ENCODE measurements around the gene P2RX3. TPM values are rescaled to one million over a fixed set of nuclear protein-coding genes. Genes with fewer than 3 reads are reported as not detected.
"Not testable (repeated sequence)": the region's sequence is repeated elsewhere in the genome, so short reads cannot be mapped to it uniquely, and the experiment has no call there.

The P2RX3 gene
- total RNA-seq, 1 experiment from 2014 or later = 0.15 TPM

DNA sequence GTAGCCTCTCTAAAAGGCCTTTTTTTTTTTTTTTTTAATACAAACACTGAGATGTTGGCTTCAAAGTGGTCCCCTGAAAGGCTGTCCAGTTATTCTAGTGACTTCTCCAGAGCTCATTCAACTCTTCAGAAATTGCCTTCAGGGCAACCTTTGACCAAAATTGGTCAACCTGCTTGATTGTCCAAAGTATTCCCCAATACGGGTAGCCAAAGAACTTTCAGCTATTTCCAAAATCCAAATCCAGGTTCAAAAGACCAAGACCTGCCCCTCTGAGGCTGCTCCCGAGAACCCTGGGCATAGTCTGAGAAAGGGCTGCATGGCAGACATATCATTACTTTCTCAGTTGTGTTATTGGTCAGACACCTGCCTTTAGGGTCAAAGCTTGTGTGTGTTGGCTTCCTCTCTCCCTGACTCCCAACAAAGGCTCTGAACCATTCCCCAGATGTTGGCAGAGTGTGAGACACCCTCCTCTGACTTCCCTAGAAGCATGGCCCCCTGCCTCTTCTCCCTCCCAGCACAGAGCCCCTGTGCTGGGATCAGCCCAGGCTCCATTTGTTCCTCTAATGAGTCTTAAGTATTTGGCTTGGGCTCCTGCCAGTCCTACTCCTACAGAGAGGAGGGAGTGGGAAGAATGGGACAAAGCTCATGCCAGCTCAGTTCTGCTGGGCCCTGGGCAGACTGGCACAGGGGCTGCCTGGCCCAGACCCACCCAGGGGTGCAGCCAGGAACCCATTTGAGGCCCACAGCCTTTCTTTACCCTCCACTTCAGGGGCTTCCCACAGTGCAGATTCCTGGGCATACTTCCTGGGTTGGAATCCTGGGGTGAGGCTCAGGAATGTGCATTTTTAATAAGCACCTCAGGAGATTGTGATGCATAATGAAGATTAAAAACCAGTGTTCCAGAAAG is 43.7 kb upstream of the P2RX3 start:
- Histone ChIP-seq H3K4me2 (ENCODE audit: insufficient read depth, insufficient read length, low read length) (no peak overlapping the region), H3K18ac (ENCODE audit: insufficient read length, low read depth, low read length) (no peak overlapping the region), H2BK12ac (ENCODE audit: insufficient read length, low read depth, low read length) (no peak overlapping the region), H2BK20ac (ENCODE audit: low read depth, low read length, poor library complexity, severe bottlenecking) (no peak overlapping the region), H3K27ac (ENCODE audit: insufficient read length, low read depth, low read length) (no peak overlapping the region), H3K23me2 (ENCODE audit: insufficient read length, low read depth, low read length, poor library complexity, severe bottlenecking) (no peaks in the 10 kb centered on the region), H2AFZ (ENCODE audit: low read length) (no peak overlapping the region), H4K8ac (replicated peaks; ENCODE audit: insufficient read length, low read depth, low read length) (no peak overlapping the region), H4K5ac (ENCODE audit: insufficient read length, low read depth, low read length) (no peak overlapping the region), H3K4ac (ENCODE audit: low read depth, low read length) (no peak overlapping the region), H3K9me3 (ENCODE audit: control insufficient read depth, low read depth, low read length) (no peaks in the 10 kb centered on the region), H3K23ac (ENCODE audit: insufficient read length, low read depth, low read length) (no peak overlapping the region), H2BK5ac (ENCODE audit: insufficient read length, low read length) (no peak overlapping the region), H3T11ph (ENCODE audit: low read length) (no peak overlapping the region), H3K79me2 (ENCODE audit: insufficient read depth, low read length) (no peaks in the 10 kb centered on the region), H3K79me1 (ENCODE audit: insufficient read depth, low read depth, low read length, poor library complexity, severe bottlenecking) (no peaks in the 10 kb centered on the region), H3K14ac (ENCODE audit: insufficient read depth, low read length) (no peak overlapping the region), H2BK15ac (ENCODE audit: low read depth, low read length) (no peak overlapping the region), H4K20me1 (ENCODE audit: control insufficient read depth, insufficient read depth, insufficient read length) (no peaks in the 10 kb centered on the region), H4K91ac (ENCODE audit: insufficient read length, low read depth, low read length) (no peak overlapping the region), H2AK5ac (ENCODE audit: insufficient read length, low read length) (no peak overlapping the region), H3K27me3 (ENCODE audit: insufficient read depth, low read length) (no peaks in the 10 kb centered on the region), H3K9ac (ENCODE audit: extremely low read depth, insufficient read length, low read length) (no peak overlapping the region), H3K4me1 (ENCODE audit: insufficient read depth, low read length) (no peaks in the 10 kb centered on the region; the same call in 1 of the 2 replicates), H2BK120ac (ENCODE audit: low read depth, low read length, poor library complexity, severe bottlenecking) (no peak overlapping the region), H3K56ac (ENCODE audit: insufficient read length, low read depth, low read length) (no peak overlapping the region)
- Mint-ChIP-seq H3K4me3 (no peak overlapping the region), H3K4me1 (peaks cover 19 to 24% of the 10 kb centered on the region in 2 experiments), H3K27ac (peak overlapping the region; percentile 80 to 96 (median 94); a peak in 6 of 7 replicates), H3K36me3 (ENCODE audit: insufficient read depth in 1 of 3, low read depth in 3 of 3) (peaks cover 27 to 33% (median 29%) of the 10 kb centered on the region in 3 experiments), H3K27me3 (ENCODE audit: low read depth) (no peaks in the 10 kb centered on the region), H3K9me3 (peaks cover 5 to 9% of the 10 kb centered on the region in 2 experiments; a peak in 4 of 5 replicates)
- DNase-seq = no peak
- TF ChIP-seq CTCF (conservative IDR thresholded peaks at IDR 0.05) = no peak
- no CpG with 5 or more reads among the region's 2 CpGs for WGBS (ENCODE audit: extremely low coverage, insufficient read length, low lambda C conversion rate)

GRCh38 chr11:57296205-57296604 is 41.9 kb upstream of the P2RX3 start:
- not testable (repeated sequence) for H3K4me3 Mint-ChIP-seq; H4K20me1 ChIP-seq (ENCODE audit: control insufficient read depth, insufficient read depth, insufficient read length); H2BK15ac ChIP-seq (ENCODE audit: low read depth, low read length); H2AFZ ChIP-seq (ENCODE audit: low read length); H2BK120ac ChIP-seq (ENCODE audit: low read depth, low read length, poor library complexity, severe bottlenecking); H4K5ac ChIP-seq (ENCODE audit: insufficient read length, low read depth, low read length); H3K27me3 ChIP-seq (ENCODE audit: insufficient read depth, low read length); H3K18ac ChIP-seq (ENCODE audit: insufficient read length, low read depth, low read length); H2BK5ac ChIP-seq (ENCODE audit: insufficient read length, low read length); H3K27me3 Mint-ChIP-seq (ENCODE audit: low read depth); H4K8ac ChIP-seq (replicated peaks; ENCODE audit: insufficient read length, low read depth, low read length); H3K79me1 ChIP-seq (ENCODE audit: insufficient read depth, low read depth, low read length, poor library complexity, severe bottlenecking); H3K4me2 ChIP-seq (ENCODE audit: insufficient read depth, insufficient read length, low read length); H3K9ac ChIP-seq (ENCODE audit: extremely low read depth, insufficient read length, low read length); H3K14ac ChIP-seq (ENCODE audit: insufficient read depth, low read length); H4K91ac ChIP-seq (ENCODE audit: insufficient read length, low read depth, low read length); H3K23me2 ChIP-seq (ENCODE audit: insufficient read length, low read depth, low read length, poor library complexity, severe bottlenecking); H3K79me2 ChIP-seq (ENCODE audit: insufficient read depth, low read length); H2BK12ac ChIP-seq (ENCODE audit: insufficient read length, low read depth, low read length); H2BK20ac ChIP-seq (ENCODE audit: low read depth, low read length, poor library complexity, severe bottlenecking); H3K56ac ChIP-seq (ENCODE audit: insufficient read length, low read depth, low read length); H3K27ac ChIP-seq (ENCODE audit: insufficient read length, low read depth, low read length); H3T11ph ChIP-seq (ENCODE audit: low read length); H2AK5ac ChIP-seq (ENCODE audit: insufficient read length, low read length); DNase-seq; H3K4me1 ChIP-seq (ENCODE audit: insufficient read depth, low read length); H3K9me3 ChIP-seq (ENCODE audit: control insufficient read depth, low read depth, low read length); H3K23ac ChIP-seq (ENCODE audit: insufficient read length, low read depth, low read length); H3K4ac ChIP-seq (ENCODE audit: low read depth, low read length); H3K27ac Mint-ChIP-seq
- peaks cover 10 to 17% of the 10 kb centered on the region in 2 experiments for H3K9me3 Mint-ChIP-seq
- WGBS (ENCODE audit: extremely low coverage, insufficient read length, low lambda C conversion rate) = no CpG with 5 or more reads among the region's 3 CpGs
- H3K36me3 Mint-ChIP-seq (ENCODE audit: insufficient read depth in 1 of 3, low read depth in 3 of 3) = peaks cover 44 to 49% (median 46%) of the 10 kb centered on the region in 3 experiments
- H3K4me1 Mint-ChIP-seq = peaks cover 18% of the 10 kb centered on the region in 2 experiments

All from H9 (cell line).